Activated naive CD8-positive, alpha-beta T cell treated with anti-CD3 and anti-CD28 coated beads, Interleukin-2, amount 50 U/mL, for 16 hours (primary cell): Measurements from ENCODE around the gene CDH6.

Source experiments
- DNase-seq: peaks from one replicate; pipeline ENCODE4 v3.0.0-alpha.2; 2020; ENCODE audit warnings: low read depth, low spot score

Gene CDH6

GRCh38 chr5:31193591-31194467 lies at the start of gene CDH6:
Gene CDH6 (plus strand): TSS chr5:31193686. CDS start chr5:31267474, 73,788 bp downstream.
- DNase-seq = no peak

GRCh38 chr5:31144364-31144763 lies 49.1 kb upstream of the CDH6 start:
- DNase-seq = no peak

- DNase-seq = no peak
Observed at GRCh38 chr5:31148959-31149475, 44.5 kb upstream of the CDH6 start.

GRCh38 chr5:31153521-31153920 lies 40.0 kb upstream of the CDH6 start:
- DNase-seq = no peak

- no peak for DNase-seq
Observed at GRCh38 chr5:31156631-31157160, 36.8 kb upstream of the CDH6 start.

GRCh38 chr5:31157720-31158119 lies 35.8 kb upstream of the CDH6 start:
- DNase-seq = no peak

- DNase-seq = no peak
Observed at GRCh38 chr5:31158686-31159085, 34.8 kb upstream of the CDH6 start.

- no peak for DNase-seq
Observed at GRCh38 chr5:31161781-31162181, 31.7 kb upstream of the CDH6 start.

- DNase-seq = no peak
Observed at GRCh38 chr5:31165729-31166128, 27.8 kb upstream of the CDH6 start.

- no peak for DNase-seq
Observed at GRCh38 chr5:31169379-31169778, 24.1 kb upstream of the CDH6 start.

- DNase-seq = no peak
Observed at GRCh38 chr5:31172881-31173280, 20.6 kb upstream of the CDH6 start.

- no peak for DNase-seq
Observed at GRCh38 chr5:31173614-31174013, 19.9 kb upstream of the CDH6 start.

- DNase-seq = no peak
Observed at GRCh38 chr5:31181376-31181987, 12.0 kb upstream of the CDH6 start.

- DNase-seq = no peak
Observed at GRCh38 chr5:31182136-31182535, 11.3 kb upstream of the CDH6 start.

- DNase-seq = no peak
Observed at GRCh38 chr5:31185951-31186350, 7.5 kb upstream of the CDH6 start.

- no peak for DNase-seq
Observed at GRCh38 chr5:31186672-31187267, 6.7 kb upstream of the CDH6 start.

- DNase-seq = no peak
Observed at GRCh38 chr5:31187591-31187990, 5.9 kb upstream of the CDH6 start.

- no peak for DNase-seq
Observed at GRCh38 chr5:31192442-31192841, 1.0 kb upstream of the CDH6 start.

- no peak for DNase-seq
Observed at GRCh38 chr5:31193116-31193515, 370 bp upstream of the CDH6 start.

GRCh38 chr5:31194468-31194813 lies 955 bp downstream of the CDH6 start:
- DNase-seq = no peak

GRCh38 chr5:31194892-31195555 lies 1.5 kb downstream of the CDH6 start:
- no peak for DNase-seq

GRCh38 chr5:31196309-31196708 lies 2.8 kb downstream of the CDH6 start:
- DNase-seq = no peak
